COLO668 (cell line): Measurements from ENCODE around the gene ALDH16A1.
A peak's percentile ranks its signal among the peaks of the same experiment; 100 is the strongest.
"Not testable (repeated sequence)": the region's sequence is repeated elsewhere in the genome, so short reads cannot be mapped to it uniquely, and the experiment has no call there.

Experiments
- DNase-seq: peaks from one replicate; lab custom pipeline; 2025; ENCODE audit not compliant: unreplicated experiment; lab: John Stamatoyannopoulos, UW

The ALDH16A1 gene

GRCh38 chr19:49461656-49462055, 8.6 kb downstream of the ALDH16A1 start:
- no peak for DNase-seq

- DNase-seq: no peak
These were observed 9.5 kb downstream of the ALDH16A1 start for GRCh38 chr19:49462492-49462891.

GRCh38 chr19:49463960-49464740, 11.1 kb downstream of the ALDH16A1 start:
- no peak for DNase-seq

- no peak for DNase-seq
These were observed 12.3 kb downstream of the ALDH16A1 start for GRCh38 chr19:49465371-49465770.

GRCh38 chr19:49468199-49468598, 15.2 kb downstream of the ALDH16A1 start:
- no peak for DNase-seq

GRCh38 chr19:49468746-49469447, 15.9 kb downstream of the ALDH16A1 start:
- no peak for DNase-seq

GRCh38 chr19:49469828-49470614, 17.0 kb downstream of the ALDH16A1 start:
- no peak for DNase-seq

- DNase-seq: no peak
These were observed 17.6 kb downstream of the ALDH16A1 start for GRCh38 chr19:49470615-49470978.

- no peak for DNase-seq
These were observed 19.9 kb downstream of the ALDH16A1 start for GRCh38 chr19:49472936-49473335.

GRCh38 chr19:49473501-49473867, 20.5 kb downstream of the ALDH16A1 start:
- not testable (repeated sequence) for DNase-seq

- peak; percentile 73 for DNase-seq
These were observed 21.0 kb downstream of the ALDH16A1 start, which contains the start of gene FLT3LG for GRCh38 chr19:49473868-49474541. Gene FLT3LG (plus strand): TSS chr19:49474215. CDS start chr19:49474640, 425 bp downstream.

- no peak for DNase-seq
These were observed 21.5 kb downstream of the ALDH16A1 start for GRCh38 chr19:49474542-49474924.

GRCh38 chr19:49475191-49475917, 22.3 kb downstream of the ALDH16A1 start:
- no peak for DNase-seq

- peak; percentile 22 for DNase-seq
These were observed 23.2 kb downstream of the ALDH16A1 start for GRCh38 chr19:49475995-49476880.

GRCh38 chr19:49479975-49480628, 27.1 kb downstream of the ALDH16A1 start:
- DNase-seq: no peak

GRCh38 chr19:49481020-49481683, 28.1 kb downstream of the ALDH16A1 start:
- DNase-seq: no peak

- DNase-seq: no peak
These were observed 33.2 kb downstream of the ALDH16A1 start for GRCh38 chr19:49486232-49486631.

GRCh38 chr19:49486710-49487276, 33.8 kb downstream of the ALDH16A1 start:
- DNase-seq: no peak
